Measurements from ENCODE around the gene SLC12A9. TPM values are rescaled to one million over a fixed set of nuclear protein-coding genes. Genes with fewer than 3 reads are reported as not detected.

SLC12A9 gene
- total RNA-seq, 1 donor from 2014 or later, result 39.1 TPM

DNA sequence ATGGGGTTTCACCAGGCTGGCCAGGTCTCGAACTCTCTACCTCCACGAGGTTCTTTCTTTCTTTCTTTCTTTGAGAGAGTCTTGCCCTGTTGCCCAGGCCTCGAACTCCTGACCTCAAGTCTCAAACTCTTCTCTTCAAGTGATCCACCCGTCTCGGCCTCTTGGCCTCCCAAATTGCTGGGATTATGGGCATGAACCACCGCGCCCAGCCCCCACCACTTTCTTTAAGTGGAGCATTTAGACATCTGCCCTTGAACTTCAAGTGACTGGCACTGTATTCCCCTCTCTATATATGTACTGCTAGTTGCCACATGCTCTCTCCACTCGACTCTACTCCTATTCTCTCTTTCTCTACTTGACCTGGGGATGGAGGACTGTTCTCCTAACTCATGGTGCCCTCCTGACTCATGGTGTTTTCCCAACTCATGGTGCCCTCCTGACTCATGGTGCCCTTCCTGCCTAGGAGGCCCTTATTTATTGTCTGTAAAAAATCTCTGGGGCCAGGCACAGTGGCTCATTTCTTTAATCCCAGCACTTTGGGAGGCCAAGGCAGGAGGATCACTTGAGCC lies 62.5 kb downstream of the SLC12A9 start:
- no peak for DNase-seq (ENCODE audit: low spot score in 2 of 2, unreplicated experiment in 2 of 2)
- no peak overlapping the region for H3K4me3 Mint-ChIP-seq
- no peaks in the 10 kb centered on the region for H3K27me3 Mint-ChIP-seq (ENCODE audit: low read depth)
- TF ChIP-seq, protein P1, sequence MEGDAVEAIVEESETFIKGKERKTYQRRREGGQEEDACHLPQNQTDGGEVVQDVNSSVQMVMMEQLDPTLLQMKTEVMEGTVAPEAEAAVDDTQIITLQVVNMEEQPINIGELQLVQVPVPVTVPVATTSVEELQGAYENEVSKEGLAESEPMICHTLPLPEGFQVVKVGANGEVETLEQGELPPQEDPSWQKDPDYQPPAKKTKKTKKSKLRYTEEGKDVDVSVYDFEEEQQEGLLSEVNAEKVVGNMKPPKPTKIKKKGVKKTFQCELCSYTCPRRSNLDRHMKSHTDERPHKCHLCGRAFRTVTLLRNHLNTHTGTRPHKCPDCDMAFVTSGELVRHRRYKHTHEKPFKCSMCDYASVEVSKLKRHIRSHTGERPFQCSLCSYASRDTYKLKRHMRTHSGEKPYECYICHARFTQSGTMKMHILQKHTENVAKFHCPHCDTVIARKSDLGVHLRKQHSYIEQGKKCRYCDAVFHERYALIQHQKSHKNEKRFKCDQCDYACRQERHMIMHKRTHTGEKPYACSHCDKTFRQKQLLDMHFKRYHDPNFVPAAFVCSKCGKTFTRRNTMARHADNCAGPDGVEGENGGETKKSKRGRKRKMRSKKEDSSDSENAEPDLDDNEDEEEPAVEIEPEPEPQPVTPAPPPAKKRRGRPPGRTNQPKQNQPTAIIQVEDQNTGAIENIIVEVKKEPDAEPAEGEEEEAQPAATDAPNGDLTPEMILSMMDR (IDR thresholded peaks at IDR 0.05; ENCODE audit: unreplicated experiment), result no peak
- no peaks in the 10 kb centered on the region for H3K9me3 Mint-ChIP-seq
- no peaks in the 10 kb centered on the region for H3K36me3 Mint-ChIP-seq
- peaks cover 9% of the 10 kb centered on the region for H3K4me1 Mint-ChIP-seq
- H3K27ac Mint-ChIP-seq, result no peak overlapping the region

Small RNAs within 50 kb of the gene (microRNA-seq; reads per million reads assigned to microRNA genes)
- gene MIR6875, result 1.2 reads per million

Other genes starting within 250 kb of the SLC12A9 start
- 22.5 to 25.9 TPM (median 24.7 TPM) in 3 replicates for gene MOSPD3, start 240.2 kb upstream of the SLC12A9 start, total RNA-seq
- gene TFR2, start 211.2 kb upstream of the SLC12A9 start, total RNA-seq, result 0.38 to 0.69 TPM (median 0.54 TPM) in 3 replicates
- gene ACTL6B, start 196.3 kb upstream of the SLC12A9 start, total RNA-seq, result not detected in 3 replicates
- gene GNB2, start 179.0 kb upstream of the SLC12A9 start, total RNA-seq, result 173 to 178 TPM (median 174 TPM) in 3 replicates
- gene GIGYF1, start 158.5 kb upstream of the SLC12A9 start, total RNA-seq, result 98.5 to 99.2 TPM (median 99.1 TPM) in 3 replicates
- gene POP7, start 146.6 kb upstream of the SLC12A9 start, total RNA-seq, result 26.0 to 27.2 TPM (median 26.6 TPM) in 3 replicates
- 0.16 to 0.27 TPM in 2 of 3 replicates, not detected in the other for gene EPO, start 132.2 kb upstream of the SLC12A9 start, total RNA-seq
- not detected in 3 replicates for gene ZAN, start 119.1 kb upstream of the SLC12A9 start, total RNA-seq
- 120 to 127 TPM (median 125 TPM) in 3 replicates for gene EPHB4, start 25.2 kb upstream of the SLC12A9 start, total RNA-seq
- 101 to 109 TPM (median 107 TPM) in 3 replicates for gene TRIP6, start 14.7 kb downstream of the SLC12A9 start, total RNA-seq
- 229 to 245 TPM (median 240 TPM) in 3 replicates for gene SRRT, start 22.4 kb downstream of the SLC12A9 start, total RNA-seq
- 6.0 to 8.0 TPM (median 6.4 TPM) in 3 replicates for gene UFSP1, start 37.0 kb downstream of the SLC12A9 start, total RNA-seq
- 9.2 to 10.4 TPM (median 9.6 TPM) in 3 replicates for gene ACHE, start 43.2 kb downstream of the SLC12A9 start, total RNA-seq
- gene MUC3A, start 96.8 kb downstream of the SLC12A9 start, total RNA-seq, result 2.0 to 2.4 TPM (median 2.2 TPM) in 3 replicates
- gene MUC12, start 116.9 kb downstream of the SLC12A9 start, total RNA-seq, result 0.73 to 1.4 TPM (median 1.1 TPM) in 3 replicates
- gene MUC17, start 167.4 kb downstream of the SLC12A9 start, total RNA-seq, result not detected in 3 replicates
- gene TRIM56, start 232.8 kb downstream of the SLC12A9 start, total RNA-seq, result 33.6 to 40.1 TPM (median 39.6 TPM) in 3 replicates

Data from mesothelial cell of epicardium (in vitro differentiated cells).